Measurements from ENCODE around the gene RANBP1. TPM values are rescaled to one million over a fixed set of nuclear protein-coding genes. Genes with fewer than 3 reads are reported as not detected.
A peak's percentile ranks its signal among the peaks of the same experiment; 100 is the strongest.

The RANBP1 gene
- total and polyA plus RNA-seq, 2 of the 4 experiments (the other 2 are of a cell fraction) = 173 to 376 TPM

DNA sequence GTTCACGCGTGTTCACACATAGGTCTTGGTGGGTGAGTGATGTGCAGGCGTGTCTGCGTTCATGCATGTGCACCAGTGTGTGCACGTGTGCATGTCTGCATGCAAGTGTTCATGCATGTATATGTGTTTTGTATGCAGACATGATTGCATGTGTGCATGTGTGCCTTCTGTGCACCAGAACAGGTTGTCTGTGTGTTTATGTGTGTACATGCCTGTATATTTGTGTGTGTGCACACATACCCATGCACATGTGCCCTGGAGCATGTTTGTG, 20.6 kb downstream of the RANBP1 start:
- DNase-seq (no peak), ATAC-seq (ENCODE audit: low read depth) (no peak)
- BruUV-seq (replicated peaks) = no TSS peak
- Histone ChIP-seq H3K56ac (ENCODE audit: extremely low read depth, insufficient read depth, low read length) (no peak overlapping the region), H4K20me1 (ENCODE audit: insufficient read depth, low read length) (peaks cover 79% of the 10 kb centered on the region), H3K9me1 (ENCODE audit: insufficient read depth, low read length) (peaks cover 12% of the 10 kb centered on the region), H3K4me1 (ENCODE audit: control insufficient read depth, insufficient read depth, low read length) (peaks cover 17% of the 10 kb centered on the region), H4K5ac (ENCODE audit: low read depth, low read length) (no peak overlapping the region), H3K14ac (replicated peaks; ENCODE audit: low read depth, low read length) (no peak overlapping the region), H2AFZ (replicated peaks; ENCODE audit: low read length, poor library complexity) (peak overlapping the region; percentile 39), H3K23ac (ENCODE audit: low read depth, low read length) (no peak overlapping the region), H4K8ac (ENCODE audit: low read depth in 2 of 2, low read length in 2 of 2) (no peak overlapping the region), H3K18ac (ENCODE audit: low read depth, low read length) (no peak overlapping the region), H3K4me3 (ENCODE audit: insufficient read depth, low read depth, low read length) (no peak overlapping the region), H3K27me3 (ENCODE audit: control insufficient read depth, insufficient read depth, low read length) (no peaks in the 10 kb centered on the region), H3K4me2 (ENCODE audit: low read depth, low read length) (no peak overlapping the region), H2BK15ac (ENCODE audit: low read depth, low read length) (no peak overlapping the region), H3K36me3 (ENCODE audit: control insufficient read depth, insufficient read depth, low read length) (peaks cover 6% of the 10 kb centered on the region), H2AK5ac (ENCODE audit: low read depth, low read length) (no peak overlapping the region), H3K79me1 (ENCODE audit: low read depth in 1 of 2, low read length in 2 of 2) (peaks cover 20 to 89% of the 10 kb centered on the region in 2 experiments), H2BK120ac (ENCODE audit: low read depth, low read length) (no peak overlapping the region), H3K9me3 (ENCODE audit: control insufficient read depth, insufficient read depth, low read length) (no peaks in the 10 kb centered on the region), H2AK9ac (replicated peaks; ENCODE audit: low read depth, low read length, poor library complexity) (no peak overlapping the region), H2BK20ac (ENCODE audit: low read depth, low read length) (no peak overlapping the region), H2BK5ac (ENCODE audit: low read depth, low read length, poor library complexity, severe bottlenecking) (no peak overlapping the region), H4K91ac (ENCODE audit: insufficient read depth, low read depth, low read length) (no peak overlapping the region), H3K4ac (ENCODE audit: low read depth, low read length) (no peak overlapping the region), H3K27ac (ENCODE audit: insufficient read depth, low read length) (no peak overlapping the region), H3K9ac (ENCODE audit: low read depth, low read length) (no peak overlapping the region)
- in situ Hi-C loops (cut with MboI; ENCODE audit: low sequenced_read_pairs) (no loop called here), intact Hi-C loops (cut with micrococcal nuclease) (no loop called here), dilution Hi-C loops (cut with HindIII; ENCODE audit: low sequenced_read_pairs, unreplicated experiment) (no loop called here)
- CTCF ChIA-PET = no interaction called here
- POLR2A ChIA-PET (ENCODE audit: unreplicated experiment) = no interaction called here
- TF ChIP-seq FOS (IDR thresholded peaks at IDR 0.05; ENCODE audit: low read depth, low read length) (no peak), RAD21 (IDR thresholded peaks at IDR 0.05; ENCODE audit: low read length) (no peak), BHLHE40 (IDR thresholded peaks at IDR 0.05; ENCODE audit: low read depth, low read length) (no peak), CTCF (conservative IDR thresholded peaks at IDR 0.05; ENCODE audit: low read depth, low read length) (no peak), RCOR1 (IDR thresholded peaks at IDR 0.05; ENCODE audit: insufficient replicate concordance, low read length) (no peak), NFE2L2 (IDR thresholded peaks at IDR 0.05; ENCODE audit: low read depth, low read length) (no peak), RFX5 (IDR thresholded peaks at IDR 0.05; ENCODE audit: low read depth, low read length) (no peak), CEBPB (IDR thresholded peaks at IDR 0.05; ENCODE audit: low read depth, low read length) (no peak), MXI1 (IDR thresholded peaks at IDR 0.05; ENCODE audit: borderline replicate concordance, low read depth, low read length) (no peak), USF2 (IDR thresholded peaks at IDR 0.05; ENCODE audit: low read depth, low read length) (no peak), MAZ (IDR thresholded peaks at IDR 0.05; ENCODE audit: borderline replicate concordance, low read depth, low read length) (no peak), CHD1 (IDR thresholded peaks at IDR 0.05; ENCODE audit: low read depth, low read length) (no peak), POLR2A (IDR thresholded peaks at IDR 0.05; ENCODE audit: low read depth, low read length) (no peak), SMC3 (IDR thresholded peaks at IDR 0.05; ENCODE audit: low read depth, low read length) (no peak)
- TF ChIP-seq, protein P1, sequence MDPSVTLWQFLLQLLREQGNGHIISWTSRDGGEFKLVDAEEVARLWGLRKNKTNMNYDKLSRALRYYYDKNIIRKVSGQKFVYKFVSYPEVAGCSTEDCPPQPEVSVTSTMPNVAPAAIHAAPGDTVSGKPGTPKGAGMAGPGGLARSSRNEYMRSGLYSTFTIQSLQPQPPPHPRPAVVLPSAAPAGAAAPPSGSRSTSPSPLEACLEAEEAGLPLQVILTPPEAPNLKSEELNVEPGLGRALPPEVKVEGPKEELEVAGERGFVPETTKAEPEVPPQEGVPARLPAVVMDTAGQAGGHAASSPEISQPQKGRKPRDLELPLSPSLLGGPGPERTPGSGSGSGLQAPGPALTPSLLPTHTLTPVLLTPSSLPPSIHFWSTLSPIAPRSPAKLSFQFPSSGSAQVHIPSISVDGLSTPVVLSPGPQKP (IDR thresholded peaks at IDR 0.05; ENCODE audit: borderline replicate concordance, low read depth, low read length) = no peak
- WGBS, 2 experiments (ENCODE audit: extremely low coverage in 2 of 2, insufficient read length in 1 of 2) = 90% methylated on average over 5 of the region's 5 CpGs; no CpG with 5 or more reads in 1 of the 2 experiments

All from IMR-90 (cell line).